Measurements from ENCODE around the gene CITED4.
"Not testable (repeated sequence)": the region's sequence is repeated elsewhere in the genome, so short reads cannot be mapped to it uniquely, and the experiment has no call there.

The CITED4 gene

DNA sequence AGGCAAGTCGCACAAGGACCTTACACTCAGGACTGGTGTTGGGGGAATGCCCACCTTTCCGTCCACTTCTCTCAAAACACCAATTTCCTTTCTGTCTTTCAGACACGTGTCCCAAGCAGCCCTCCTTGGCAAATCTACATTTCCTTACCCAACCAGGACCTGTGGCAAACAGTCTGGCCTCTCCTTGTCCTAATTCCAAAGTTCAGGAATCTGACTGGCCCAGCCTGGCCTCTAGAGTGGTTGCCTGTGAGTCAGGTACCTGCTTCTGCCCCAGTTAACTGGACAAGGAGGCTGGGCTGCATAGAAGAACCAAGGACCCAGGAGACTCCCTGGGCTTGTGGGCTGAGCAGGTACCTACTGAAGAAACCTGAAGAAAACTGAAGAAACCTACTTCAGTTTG lies 34.3 kb upstream of the CITED4 start:
- Histone ChIP-seq H4K91ac (ENCODE audit: low read depth, low read length) (no peak overlapping the region), H2AK5ac (ENCODE audit: low read length) (no peak overlapping the region), H3K27ac (ENCODE audit: low read depth, low read length) (no peak overlapping the region), H3K4me3 (ENCODE audit: low read depth, low read length) (no peak overlapping the region), H2AFZ (ENCODE audit: insufficient read depth, low read length, poor library complexity) (no peak overlapping the region), H3K79me1 (ENCODE audit: low read length) (peaks cover 19% of the 10 kb centered on the region), H4K12ac (ENCODE audit: low read depth, low read length) (no peak overlapping the region), H3K4me1 (ENCODE audit: control insufficient read depth in 1 of 2, insufficient read depth in 2 of 2, low read length in 2 of 2) (peaks cover 22% of the 10 kb centered on the region in 2 experiments), H3K23ac (ENCODE audit: low read length) (no peak overlapping the region), H3K79me2 (ENCODE audit: control insufficient read depth, insufficient read depth, low read length, poor library complexity) (peaks cover 3% of the 10 kb centered on the region), H3K9me3 (ENCODE audit: insufficient read depth, low read depth, low read length) (peaks cover 6% of the 10 kb centered on the region), H3K36me3 (ENCODE audit: control insufficient read depth in 1 of 2, insufficient read depth in 2 of 2, low read length in 2 of 2) (no peaks in the 10 kb centered on the region), H3K14ac (ENCODE audit: low read length) (no peak overlapping the region), H3K27me3 (ENCODE audit: insufficient read depth, low read length) (no peaks in the 10 kb centered on the region), H2BK5ac (ENCODE audit: low read depth, low read length, poor library complexity) (no peak overlapping the region), H2BK120ac (ENCODE audit: insufficient read depth, low read length, poor library complexity) (no peak overlapping the region), H2BK12ac (ENCODE audit: low read length) (peak overlapping the region; percentile 46), H3K18ac (ENCODE audit: low read length) (no peak overlapping the region), H3K9ac (ENCODE audit: low read length) (no peak overlapping the region), H3K4me2 (ENCODE audit: low read length) (no peak overlapping the region), H3K4ac (ENCODE audit: low read depth, low read length) (no peak overlapping the region), H4K8ac (ENCODE audit: low read depth, low read length) (no peak overlapping the region)
- DNase-seq = peak in 1 of 2 donors; percentile 23
- WGBS (ENCODE audit: extremely low coverage, insufficient coverage, insufficient read length) = no CpG with 5 or more reads among the region's 3 CpGs

DNA sequence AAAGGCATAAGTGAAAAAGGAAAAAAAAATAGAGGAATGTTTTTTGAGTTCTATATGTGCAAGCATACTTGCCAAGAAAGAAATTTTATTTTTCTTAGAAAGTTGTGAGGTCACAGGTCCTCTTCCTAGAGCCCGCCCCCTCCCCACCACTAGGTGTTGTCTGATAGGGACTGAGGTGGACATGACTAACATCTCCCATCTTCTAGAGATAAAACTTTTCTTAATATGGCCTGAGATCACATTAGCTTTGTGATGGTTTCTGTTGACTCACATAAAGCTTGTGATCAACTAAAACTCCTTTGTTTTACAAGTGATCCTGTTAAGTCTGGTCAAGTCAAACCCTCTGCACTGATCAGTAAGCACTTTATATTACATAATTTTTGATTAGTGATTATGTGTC lies 33.4 kb upstream of the CITED4 start:
- Histone ChIP-seq H3K14ac (ENCODE audit: low read length) (no peak overlapping the region), H3K9ac (ENCODE audit: low read length) (no peak overlapping the region), H2BK12ac (ENCODE audit: low read length) (no peak overlapping the region), H2BK5ac (ENCODE audit: low read depth, low read length, poor library complexity) (no peak overlapping the region), H3K4me2 (ENCODE audit: low read length) (no peak overlapping the region), H3K4ac (ENCODE audit: low read depth, low read length) (no peak overlapping the region), H3K4me1 (ENCODE audit: control insufficient read depth in 1 of 2, insufficient read depth in 2 of 2, low read length in 2 of 2) (peaks cover 22% of the 10 kb centered on the region in 2 experiments), H3K36me3 (ENCODE audit: control insufficient read depth in 1 of 2, insufficient read depth in 2 of 2, low read length in 2 of 2) (no peaks in the 10 kb centered on the region), H3K23ac (ENCODE audit: low read length) (no peak overlapping the region), H2AK5ac (ENCODE audit: low read length) (no peak overlapping the region), H3K4me3 (ENCODE audit: low read depth, low read length) (no peak overlapping the region), H4K8ac (ENCODE audit: low read depth, low read length) (no peak overlapping the region), H3K18ac (ENCODE audit: low read length) (no peak overlapping the region), H3K79me1 (ENCODE audit: low read length) (peaks cover 19% of the 10 kb centered on the region), H2AFZ (ENCODE audit: insufficient read depth, low read length, poor library complexity) (no peak overlapping the region), H3K27me3 (ENCODE audit: insufficient read depth, low read length) (no peaks in the 10 kb centered on the region), H4K91ac (ENCODE audit: low read depth, low read length) (no peak overlapping the region), H3K27ac (ENCODE audit: low read depth, low read length) (no peak overlapping the region), H3K9me3 (ENCODE audit: insufficient read depth, low read depth, low read length) (peaks cover 6% of the 10 kb centered on the region), H4K12ac (ENCODE audit: low read depth, low read length) (no peak overlapping the region), H2BK120ac (ENCODE audit: insufficient read depth, low read length, poor library complexity) (no peak overlapping the region), H3K79me2 (ENCODE audit: control insufficient read depth, insufficient read depth, low read length, poor library complexity) (peaks cover 3% of the 10 kb centered on the region)
- no peak for DNase-seq
- no CpG with 5 or more reads among the region's 1 CpG for WGBS (ENCODE audit: extremely low coverage, insufficient coverage, insufficient read length)

DNA sequence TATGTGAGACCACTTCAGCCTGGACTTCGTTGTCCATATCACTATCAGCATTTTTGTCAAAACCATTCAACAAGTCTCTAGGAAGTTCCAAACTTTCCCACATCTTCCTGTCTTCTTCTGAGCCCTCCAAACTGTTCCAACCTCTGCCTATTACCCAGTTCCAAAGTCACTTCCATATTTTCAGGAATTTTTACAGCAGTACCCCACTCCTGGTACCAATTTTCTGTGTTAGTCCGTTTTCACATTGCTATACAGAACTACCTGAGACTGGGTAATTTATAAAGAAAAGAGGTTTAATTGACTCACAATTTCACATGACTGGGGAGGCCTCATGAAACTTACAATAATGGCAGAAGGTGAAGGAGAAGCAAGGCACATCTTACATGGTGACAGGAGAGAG lies 32.7 kb upstream of the CITED4 start:
- peaks cover 15% of the 10 kb centered on the region for H3K79me1 ChIP-seq (ENCODE audit: low read length)
- not testable (repeated sequence) for H2AFZ ChIP-seq (ENCODE audit: insufficient read depth, low read length, poor library complexity); H3K79me2 ChIP-seq (ENCODE audit: control insufficient read depth, insufficient read depth, low read length, poor library complexity); H3K18ac ChIP-seq (ENCODE audit: low read length); H3K4me2 ChIP-seq (ENCODE audit: low read length); H3K27ac ChIP-seq (ENCODE audit: low read depth, low read length); H2AK5ac ChIP-seq (ENCODE audit: low read length); H2BK120ac ChIP-seq (ENCODE audit: insufficient read depth, low read length, poor library complexity); H4K12ac ChIP-seq (ENCODE audit: low read depth, low read length); DNase-seq; H3K9ac ChIP-seq (ENCODE audit: low read length); H3K14ac ChIP-seq (ENCODE audit: low read length); H3K4ac ChIP-seq (ENCODE audit: low read depth, low read length); H2BK12ac ChIP-seq (ENCODE audit: low read length); H3K36me3 ChIP-seq (ENCODE audit: control insufficient read depth in 1 of 2, insufficient read depth in 2 of 2, low read length in 2 of 2); H2BK5ac ChIP-seq (ENCODE audit: low read depth, low read length, poor library complexity); H4K91ac ChIP-seq (ENCODE audit: low read depth, low read length); H3K4me3 ChIP-seq (ENCODE audit: low read depth, low read length); H3K23ac ChIP-seq (ENCODE audit: low read length); H4K8ac ChIP-seq (ENCODE audit: low read depth, low read length); H3K27me3 ChIP-seq (ENCODE audit: insufficient read depth, low read length)
- peaks cover 10% of the 10 kb centered on the region for H3K9me3 ChIP-seq (ENCODE audit: insufficient read depth, low read depth, low read length)
- WGBS (ENCODE audit: extremely low coverage, insufficient coverage, insufficient read length) = no CpG with 5 or more reads among the region's 2 CpGs
- H3K4me1 ChIP-seq (ENCODE audit: control insufficient read depth in 1 of 2, insufficient read depth in 2 of 2, low read length in 2 of 2) = peaks cover 17 to 18% of the 10 kb centered on the region in 2 experiments

DNA sequence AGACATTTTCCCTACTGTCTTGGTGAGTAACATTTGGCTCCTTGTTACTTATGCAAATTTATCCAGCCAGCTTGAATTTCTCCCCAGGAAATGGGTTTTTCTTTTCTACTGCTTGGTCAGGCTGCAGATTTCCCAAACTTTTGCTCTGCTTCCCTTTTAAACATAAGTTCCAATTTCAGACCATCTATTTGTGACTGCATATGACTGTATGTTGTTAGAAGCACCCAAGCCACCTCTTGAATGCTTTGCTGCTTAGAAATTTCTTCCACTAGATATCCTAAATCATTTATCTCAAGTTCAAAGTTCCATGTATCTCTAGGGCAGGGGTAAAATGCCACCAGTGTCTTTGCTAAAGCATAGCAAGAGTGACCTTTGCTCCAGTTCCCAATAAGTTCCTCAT lies 32.3 kb upstream of the CITED4 start:
- Histone ChIP-seq H3K79me1 (ENCODE audit: low read length) (peaks cover 13% of the 10 kb centered on the region), H3K79me2 (ENCODE audit: control insufficient read depth, insufficient read depth, low read length, poor library complexity) (peaks cover 3% of the 10 kb centered on the region), H3K14ac (ENCODE audit: low read length) (no peak overlapping the region), H2BK120ac (ENCODE audit: insufficient read depth, low read length, poor library complexity) (no peak overlapping the region), H3K4me3 (ENCODE audit: low read depth, low read length) (no peak overlapping the region), H4K12ac (ENCODE audit: low read depth, low read length) (no peak overlapping the region), H4K8ac (ENCODE audit: low read depth, low read length) (no peak overlapping the region), H3K36me3 (ENCODE audit: control insufficient read depth in 1 of 2, insufficient read depth in 2 of 2, low read length in 2 of 2) (no peaks in the 10 kb centered on the region), H3K9me3 (ENCODE audit: insufficient read depth, low read depth, low read length) (peaks cover 10% of the 10 kb centered on the region), H3K27me3 (ENCODE audit: insufficient read depth, low read length) (no peaks in the 10 kb centered on the region), H3K4me1 (ENCODE audit: control insufficient read depth in 1 of 2, insufficient read depth in 2 of 2, low read length in 2 of 2) (peaks cover 13 to 14% of the 10 kb centered on the region in 2 experiments), H2AK5ac (ENCODE audit: low read length) (no peak overlapping the region), H3K4me2 (ENCODE audit: low read length) (no peak overlapping the region), H2BK12ac (ENCODE audit: low read length) (no peak overlapping the region), H2AFZ (ENCODE audit: insufficient read depth, low read length, poor library complexity) (no peak overlapping the region), H3K27ac (ENCODE audit: low read depth, low read length) (no peak overlapping the region), H3K18ac (ENCODE audit: low read length) (no peak overlapping the region), H2BK5ac (ENCODE audit: low read depth, low read length, poor library complexity) (no peak overlapping the region), H3K9ac (ENCODE audit: low read length) (no peak overlapping the region), H3K23ac (ENCODE audit: low read length) (no peak overlapping the region), H3K4ac (ENCODE audit: low read depth, low read length) (no peak overlapping the region), H4K91ac (ENCODE audit: low read depth, low read length) (no peak overlapping the region)
- DNase-seq = no peak
